PC-9 (cell line): ENCODE data around the gene ARHGEF3. TPM values are rescaled to one million over a fixed set of nuclear protein-coding genes. Genes with fewer than 3 reads are reported as not detected.

ENCODE experiments used
- BruUV-seq: library from RNA; stranded (reverse); fragments of 400-500 nt; replicated peaks from 2 replicates; lab custom pipeline; 2021; lab: Mats Ljungman, UMichigan
- CTCF ChIA-PET: fragments of 300-600 bp; sonication (Branson Sonifier 250); formaldehyde crosslinking; loops from one replicate; lab custom pipeline; 2022; ENCODE audit warnings: antibody characterized with exemption; lab: Charles Lee
- POLR2A ChIA-PET: fragments of 300-600 bp; sonication (Branson Sonifier 250); formaldehyde crosslinking; loops from one replicate; lab custom pipeline; 2022; ENCODE audit warnings: antibody characterized with exemption; ENCODE audit not compliant: unreplicated experiment; lab: Charles Lee
- DNase-seq, 2 experiments: peaks; one replicate each; pipeline versions ENCODE4 v3.0.0 to v3.0.0-alpha.2; 2015 to 2022; ENCODE audit warnings: mixed read lengths in 1 of 2
- H2AFZ ChIP-seq: fragments of 200-600 bp; sonication (generic); 2 replicates; pipeline ENCODE4 v1.8.1; 2017; ENCODE audit warnings: antibody characterized with exemption
- H3F3A ChIP-seq: fragments of 200-600 bp; sonication (generic); 2 replicates; pipeline ENCODE4 v1.8.1; 2017; ENCODE audit warnings: antibody characterized with exemption, mild to moderate bottlenecking, low read depth; ENCODE audit not compliant: insufficient read depth
- H3K27ac ChIP-seq: fragments of 200-600 bp; sonication (generic); 2 replicates; pipeline ENCODE4 v1.6.1; 2016; ENCODE audit warnings: mixed run types
- H3K27me3 ChIP-seq: fragments of 200-600 bp; sonication (generic); 2 replicates; pipeline ENCODE4 v1.6.1; 2016; ENCODE audit warnings: low read depth, mixed run types; ENCODE audit not compliant: insufficient read depth
- H3K36me3 ChIP-seq: fragments of 200-600 bp; sonication (generic); 2 replicates; pipeline ENCODE4 v1.6.1; 2016; ENCODE audit warnings: low read depth, mixed run types
- H3K4me1 ChIP-seq: fragments of 200-600 bp; sonication (generic); replicated peaks from 2 replicates; pipeline ENCODE4 v1.6.1; 2016; ENCODE audit warnings: mixed run types; ENCODE audit not compliant: insufficient read depth
- H3K4me2 ChIP-seq: fragments of 200-600 bp; sonication (generic); 2 replicates; pipeline ENCODE4 v1.6.1; 2017; ENCODE audit warnings: mixed run types
- H3K4me3 ChIP-seq: fragments of 200-600 bp; sonication (generic); 2 replicates; pipeline ENCODE4 v1.6.1; 2016; ENCODE audit warnings: mixed run types
- H3K79me2 ChIP-seq: fragments of 200-600 bp; sonication (generic); 2 replicates; pipeline ENCODE4 v1.6.1; 2017; ENCODE audit warnings: low read depth, mixed run types
- H3K9me2 ChIP-seq: fragments of 200-600 bp; sonication (generic); 2 replicates; pipeline ENCODE4 v1.8.1; 2017; ENCODE audit warnings: mild to moderate bottlenecking; ENCODE audit not compliant: insufficient read depth
- H3K9me3 ChIP-seq: fragments of 200-600 bp; sonication (generic); 2 replicates; pipeline ENCODE4 v1.8.1; 2016; ENCODE audit warnings: low read depth; ENCODE audit not compliant: insufficient read depth
- H4K20me1 ChIP-seq: fragments of 200-600 bp; sonication (generic); 2 replicates; pipeline ENCODE4 v1.8.1; 2017; ENCODE audit not compliant: insufficient read depth
- EZH2 ChIP-seq: fragments of 200-600 bp; sonication (generic); IDR thresholded peaks from 2 replicates; pipeline ENCODE4 v1.8.0; 2017; ENCODE audit warnings: antibody characterized with exemption, low read depth
- intact Hi-C: fragments of 100-400 bp; cut with micrococcal nuclease; formaldehyde crosslinking; loops from one replicate; pipeline ENCODE4 v1.10.0; 2022; ENCODE audit not compliant: unreplicated experiment
- total RNA-seq: library from RNA; stranded (reverse); gene quantifications from 2 replicates; pipeline ENCODE4 v1.2.3, GENCODE V29; 2021
- TF ChIP-seq, protein P1 (sequence below): fragments of 200-600 bp; sonication (generic); conservative IDR thresholded peaks from 2 replicates; pipeline ENCODE4 v1.6.1; 2017; ENCODE audit warnings: mixed run types, antibody characterized with exemption, mild to moderate bottlenecking, moderate library complexity

Gene ARHGEF3
- total RNA-seq, 1 experiment from 2014 or later, result 49.2 TPM

DNA sequence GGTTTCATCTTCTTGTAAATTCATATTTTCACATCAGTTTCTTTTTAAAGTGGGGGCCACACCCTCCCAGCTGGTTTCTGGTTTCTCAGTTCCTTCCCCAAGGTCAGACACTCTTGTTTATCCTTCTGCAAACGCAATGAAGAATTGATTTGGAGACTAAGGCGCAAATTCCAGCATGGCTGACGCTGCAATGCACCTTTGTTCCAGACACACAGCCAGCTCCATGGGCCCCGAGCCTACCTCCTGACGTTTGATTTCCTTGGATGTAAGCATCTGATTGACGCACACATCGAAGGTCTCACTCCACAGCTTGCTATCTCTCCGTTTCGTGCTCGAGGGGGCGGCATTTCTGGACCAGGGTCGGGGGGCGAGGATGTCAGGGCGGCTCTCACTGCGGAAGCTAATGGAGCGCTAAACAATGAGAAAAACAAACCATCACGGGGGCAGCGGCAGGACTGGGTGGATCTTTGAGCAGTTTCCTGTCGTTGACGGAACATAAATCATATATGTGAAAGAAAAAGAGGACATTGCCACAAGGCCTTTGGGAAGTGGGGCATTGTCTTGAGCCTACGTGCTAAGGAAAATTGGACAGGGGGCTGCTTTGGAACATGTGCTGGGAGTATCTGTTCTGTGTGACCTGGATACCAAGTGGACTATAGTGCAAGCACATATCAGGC lies 46.9 kb downstream of the ARHGEF3 start:
- peaks cover 14% of the 10 kb centered on the region for H3F3A ChIP-seq
- intact Hi-C loops, result no loop called here
- H3K36me3 ChIP-seq, result peaks cover 12% of the 10 kb centered on the region
- no TSS peak for BruUV-seq
- no peaks in the 10 kb centered on the region for H3K9me2 ChIP-seq
- no peak overlapping the region for H2AFZ ChIP-seq
- POLR2A ChIA-PET, result no interaction called here
- H3K27ac ChIP-seq, result no peak overlapping the region
- H3K79me2 ChIP-seq, result no peaks in the 10 kb centered on the region
- TF ChIP-seq, protein P1, sequence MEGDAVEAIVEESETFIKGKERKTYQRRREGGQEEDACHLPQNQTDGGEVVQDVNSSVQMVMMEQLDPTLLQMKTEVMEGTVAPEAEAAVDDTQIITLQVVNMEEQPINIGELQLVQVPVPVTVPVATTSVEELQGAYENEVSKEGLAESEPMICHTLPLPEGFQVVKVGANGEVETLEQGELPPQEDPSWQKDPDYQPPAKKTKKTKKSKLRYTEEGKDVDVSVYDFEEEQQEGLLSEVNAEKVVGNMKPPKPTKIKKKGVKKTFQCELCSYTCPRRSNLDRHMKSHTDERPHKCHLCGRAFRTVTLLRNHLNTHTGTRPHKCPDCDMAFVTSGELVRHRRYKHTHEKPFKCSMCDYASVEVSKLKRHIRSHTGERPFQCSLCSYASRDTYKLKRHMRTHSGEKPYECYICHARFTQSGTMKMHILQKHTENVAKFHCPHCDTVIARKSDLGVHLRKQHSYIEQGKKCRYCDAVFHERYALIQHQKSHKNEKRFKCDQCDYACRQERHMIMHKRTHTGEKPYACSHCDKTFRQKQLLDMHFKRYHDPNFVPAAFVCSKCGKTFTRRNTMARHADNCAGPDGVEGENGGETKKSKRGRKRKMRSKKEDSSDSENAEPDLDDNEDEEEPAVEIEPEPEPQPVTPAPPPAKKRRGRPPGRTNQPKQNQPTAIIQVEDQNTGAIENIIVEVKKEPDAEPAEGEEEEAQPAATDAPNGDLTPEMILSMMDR, result no peak
- no peak for TF ChIP-seq EZH2
- H3K4me1 ChIP-seq, result peaks cover 17% of the 10 kb centered on the region
- no peak overlapping the region for H3K4me2 ChIP-seq
- no peak overlapping the region for H3K4me3 ChIP-seq
- no peaks in the 10 kb centered on the region for H3K9me3 ChIP-seq
- no peaks in the 10 kb centered on the region for H4K20me1 ChIP-seq
- DNase-seq, result no peak
- H3K27me3 ChIP-seq, result no peaks in the 10 kb centered on the region
- CTCF ChIA-PET, result no interaction called here

DNA sequence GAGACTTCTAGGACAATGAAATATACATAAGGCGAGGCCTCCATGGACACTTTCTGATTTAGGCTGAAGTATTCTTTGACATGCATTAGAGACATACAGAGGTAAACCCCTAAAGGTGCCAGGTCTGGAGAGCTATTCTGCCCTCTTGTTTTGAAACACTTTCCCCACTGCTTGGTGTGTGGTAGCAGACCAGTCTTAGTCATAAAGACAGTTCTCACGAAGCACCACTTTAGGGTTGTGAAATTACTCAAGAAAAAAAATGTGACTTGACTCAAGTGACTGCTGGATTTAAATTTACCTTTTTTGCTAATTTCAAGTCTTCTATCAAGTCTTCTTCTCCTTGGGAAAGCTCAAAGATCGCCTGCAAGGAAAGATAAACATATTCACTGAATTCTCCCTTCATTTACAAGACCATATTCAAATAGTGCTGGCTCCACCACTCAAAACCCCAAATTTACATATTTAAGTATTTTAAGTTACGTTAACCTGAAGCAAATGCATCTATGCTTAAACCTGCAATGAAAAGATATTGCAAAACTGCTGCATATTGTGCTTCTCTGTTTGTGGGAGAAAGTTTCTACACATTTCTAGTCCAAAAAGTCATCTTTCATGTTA lies 48.4 kb downstream of the ARHGEF3 start:
- peaks cover 21% of the 10 kb centered on the region for H3K36me3 ChIP-seq
- intact Hi-C loops, result no loop called here
- POLR2A ChIA-PET, result no interaction called here

DNA sequence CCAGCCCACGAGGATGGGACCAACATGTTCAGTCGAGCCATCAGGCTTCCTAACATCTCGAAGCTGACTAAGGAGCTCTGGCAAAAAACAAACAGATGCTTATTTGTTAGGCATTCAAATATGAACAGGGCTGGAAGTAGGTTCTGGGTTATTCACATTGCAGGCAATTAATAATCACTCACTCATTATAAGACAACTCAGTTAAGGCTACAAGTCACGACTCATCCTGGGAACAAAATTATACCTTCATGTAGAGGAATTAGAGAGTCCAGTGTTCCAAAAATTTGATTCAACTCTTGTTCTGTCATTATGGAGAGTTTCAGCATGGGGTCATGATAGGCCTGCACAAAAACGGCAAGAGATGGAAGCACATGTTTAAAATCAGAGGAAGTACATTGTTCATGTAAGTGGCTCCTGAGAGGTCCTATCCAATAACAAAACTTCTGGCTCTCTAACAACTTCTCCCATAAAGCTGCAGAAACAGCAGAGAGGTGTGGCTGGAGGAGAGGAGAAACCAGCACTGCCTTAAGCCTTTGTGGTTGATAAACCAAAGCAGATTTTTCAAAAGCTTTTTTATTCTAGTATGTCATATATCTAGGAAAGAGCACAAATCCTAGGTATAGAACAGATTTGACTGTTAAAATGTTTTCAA lies 50.6 kb downstream of the ARHGEF3 start:
- H3K4me2 ChIP-seq, result no peak overlapping the region

More for the DNA sequence above, 48.4 kb downstream of the ARHGEF3 start:
- TF ChIP-seq, protein P1, result no peak
- no peak for TF ChIP-seq EZH2
- H3F3A ChIP-seq, result peaks cover 3% of the 10 kb centered on the region; the same call in 1 of the 2 replicates
- H3K9me2 ChIP-seq, result no peaks in the 10 kb centered on the region
- CTCF ChIA-PET, result no interaction called here
- H3K4me2 ChIP-seq, result no peak overlapping the region
- no peaks in the 10 kb centered on the region for H3K9me3 ChIP-seq
- no peak overlapping the region for H3K27ac ChIP-seq
- no TSS peak for BruUV-seq
- no peaks in the 10 kb centered on the region for H3K79me2 ChIP-seq
- no peaks in the 10 kb centered on the region for H4K20me1 ChIP-seq
- H3K27me3 ChIP-seq, result no peaks in the 10 kb centered on the region
- no peak overlapping the region for H2AFZ ChIP-seq
- no peak overlapping the region for H3K4me3 ChIP-seq
- DNase-seq, result no peak
- H3K4me1 ChIP-seq, result peaks cover 5% of the 10 kb centered on the region

More for the DNA sequence above, 50.6 kb downstream of the ARHGEF3 start:
- peaks cover 3% of the 10 kb centered on the region; the same call in 1 of the 2 replicates for H3F3A ChIP-seq
- BruUV-seq, result no TSS peak
- ChIA-PET CTCF (no interaction called here), POLR2A (no interaction called here)
- no peak for DNase-seq
- H3K4me3 ChIP-seq, result no peak overlapping the region
- no peaks in the 10 kb centered on the region for H4K20me1 ChIP-seq
- H3K27me3 ChIP-seq, result no peaks in the 10 kb centered on the region
- no peaks in the 10 kb centered on the region for H3K79me2 ChIP-seq
- peaks cover 21% of the 10 kb centered on the region for H3K36me3 ChIP-seq
- no peaks in the 10 kb centered on the region for H3K9me3 ChIP-seq
- H3K27ac ChIP-seq, result no peak overlapping the region
- no peaks in the 10 kb centered on the region for H3K9me2 ChIP-seq
- H2AFZ ChIP-seq, result no peak overlapping the region
- no peak for TF ChIP-seq EZH2
- TF ChIP-seq, protein P1, result no peak
- intact Hi-C loops, result no loop called here
- H3K4me1 ChIP-seq, result no peaks in the 10 kb centered on the region
